ENCODE measurements around the gene KSR1. TPM values are rescaled to one million over a fixed set of nuclear protein-coding genes. Genes with fewer than 3 reads are reported as not detected.
"Not testable (repeated sequence)": the region's sequence is repeated elsewhere in the genome, so short reads cannot be mapped to it uniquely, and the experiment has no call there.

KSR1 gene
- total RNA-seq, 4 donors from 2014 or later, result 10.4 to 17.7 (median 13.2) TPM

GRCh38 chr17:27424941-27425340 is 31.3 kb upstream of the KSR1 start:
- no peak overlapping the region for H3K27ac ChIP-seq
- no peak for ATAC-seq
- H3K9me3 ChIP-seq, result no peaks in the 10 kb centered on the region
- H3K36me3 ChIP-seq, result no peaks in the 10 kb centered on the region
- H3K4me1 ChIP-seq, result no peaks in the 10 kb centered on the region
- in situ Hi-C loops (cut with MboI; ENCODE audit: low sequenced_read_pairs in 4 of 4) (no loop called here), intact Hi-C loops (cut with DNase I; ENCODE audit: low total_unique reads) (no loop called here)
- no peak for DNase-seq
- H3K4me3 ChIP-seq, result no peak overlapping the region
- no peak for TF ChIP-seq CTCF (IDR thresholded peaks at IDR 0.05 in 4 of 5, conservative IDR thresholded peaks at IDR 0.05 in 1 of 5)
- TF ChIP-seq POLR2A (IDR thresholded peaks at IDR 0.05), result no peak
- no peaks in the 10 kb centered on the region for H3K27me3 ChIP-seq

- in situ Hi-C loops (cut with MboI; ENCODE audit: low sequenced_read_pairs in 4 of 4), result not testable (repeated sequence)
Measured at GRCh38 chr17:27425571-27425970, 30.7 kb upstream of the KSR1 start.

GRCh38 chr17:27425991-27426390 is 30.3 kb upstream of the KSR1 start:
- no peak overlapping the region for H3K27ac ChIP-seq
- DNase-seq, result no peak
- no peak for ATAC-seq
- no peaks in the 10 kb centered on the region for H3K4me1 ChIP-seq
- TF ChIP-seq POLR2A (IDR thresholded peaks at IDR 0.05) (no peak), CTCF (IDR thresholded peaks at IDR 0.05 in 4 of 5, conservative IDR thresholded peaks at IDR 0.05 in 1 of 5) (no peak)
- intact Hi-C loops (cut with DNase I; ENCODE audit: low total_unique reads), result no loop called here
- no peak overlapping the region for H3K4me3 ChIP-seq
- H3K9me3 ChIP-seq, result no peaks in the 10 kb centered on the region
- no peaks in the 10 kb centered on the region for H3K36me3 ChIP-seq
- in situ Hi-C loops (cut with MboI; ENCODE audit: low sequenced_read_pairs in 4 of 4), result no loop called here
- no peaks in the 10 kb centered on the region for H3K27me3 ChIP-seq

More at GRCh38 chr17:27425571-27425970, 30.7 kb upstream of the KSR1 start:
- intact Hi-C loops (cut with DNase I; ENCODE audit: low total_unique reads); H3K4me3 ChIP-seq; H3K36me3 ChIP-seq; H3K4me1 ChIP-seq; DNase-seq; H3K27ac ChIP-seq; H3K27me3 ChIP-seq; ATAC-seq; H3K9me3 ChIP-seq: not testable (repeated sequence)

- H3K4me1 ChIP-seq; in situ Hi-C loops (cut with MboI; ENCODE audit: low sequenced_read_pairs in 4 of 4); H3K9me3 ChIP-seq: not testable (repeated sequence)
Measured at GRCh38 chr17:27426471-27426870, 29.8 kb upstream of the KSR1 start.

GRCh38 chr17:27427166-27427862 is 28.9 kb upstream of the KSR1 start:
- DNase-seq; H3K27ac ChIP-seq; ATAC-seq; H3K4me3 ChIP-seq; H3K27me3 ChIP-seq; in situ Hi-C loops (cut with MboI; ENCODE audit: low sequenced_read_pairs in 4 of 4); H3K4me1 ChIP-seq; intact Hi-C loops (cut with DNase I; ENCODE audit: low total_unique reads); H3K9me3 ChIP-seq; H3K36me3 ChIP-seq: not testable (repeated sequence)

More at GRCh38 chr17:27426471-27426870, 29.8 kb upstream of the KSR1 start:
- intact Hi-C loops (cut with DNase I; ENCODE audit: low total_unique reads); DNase-seq; H3K27ac ChIP-seq; H3K27me3 ChIP-seq; H3K36me3 ChIP-seq; H3K4me3 ChIP-seq; ATAC-seq: not testable (repeated sequence)

- TF ChIP-seq CTCF (IDR thresholded peaks at IDR 0.05 in 4 of 5, conservative IDR thresholded peaks at IDR 0.05 in 1 of 5) (no peak), POLR2A (IDR thresholded peaks at IDR 0.05) (no peak)
- intact Hi-C loops (cut with DNase I; ENCODE audit: low total_unique reads), result no loop called here
- no peaks in the 10 kb centered on the region for H3K27me3 ChIP-seq
- no peaks in the 10 kb centered on the region for H3K4me1 ChIP-seq
- ATAC-seq, result no peak
- in situ Hi-C loops (cut with MboI; ENCODE audit: low sequenced_read_pairs in 4 of 4), result no loop called here
- H3K36me3 ChIP-seq, result no peaks in the 10 kb centered on the region
- H3K27ac ChIP-seq, result no peak overlapping the region
- no peak overlapping the region for H3K4me3 ChIP-seq
- H3K9me3 ChIP-seq, result no peaks in the 10 kb centered on the region
- no peak for DNase-seq
Measured at GRCh38 chr17:27428781-27429505, 27.3 kb upstream of the KSR1 start.

Measured in gastrocnemius medialis (tissue), 4 donors.